HepG2 (cell line): Measurements from ENCODE around the gene AS3MT. TPM values are rescaled to one million over a fixed set of nuclear protein-coding genes. Genes with fewer than 3 reads are reported as not detected.

Experiments used
- ATAC-seq: fragments of 200-7000 bp; cut with Tn5 transposase; 3 replicates; pipeline ENCODE4 v1.9.1; 2020; ENCODE audit warnings: mild to moderate bottlenecking, moderate library complexity
- BruUV-seq: library from RNA; stranded (reverse); fragments of 400-500 nt; replicated peaks from 2 replicates; lab custom pipeline; 2021; lab: Mats Ljungman, UMichigan
- CTCF ChIA-PET: fragments of 300-600 bp; formaldehyde crosslinking; extraction: SDS; loops from one replicate; lab custom pipeline; 2021; ENCODE audit warnings: low total read pairs, inconsistent platforms, low intra/inter-chr PET ratio; lab: Yijun Ruan, JAX
- POLR2A ChIA-PET: fragments of 350-600 bp; sonication (Branson Sonifier 250); formaldehyde crosslinking; loops from one replicate; lab custom pipeline; 2020; ENCODE audit warnings: antibody characterized with exemption, inconsistent platforms; lab: Yijun Ruan, JAX
- DNase-seq: peaks from one replicate; pipeline ENCODE4 v3.0.0-alpha.2; 2015; ENCODE audit warnings: low spot score
- FAIRE-seq: peaks from 3 replicates; lab custom pipeline; 2011; peaks lifted over from hg19 to GRCh38; lab: Jason Lieb, UNC
- H2AFZ ChIP-seq: one replicate; pipeline ENCODE4 v1.6.1; 2011; ENCODE audit warnings: low read length, inconsistent platforms
- H3K27ac ChIP-seq: fragments of 300-600 bp; 3 replicates; pipeline ENCODE4 v1.8.0; 2011; ENCODE audit warnings: mixed run types, mild to moderate bottlenecking, mixed read lengths, low read length, inconsistent platforms; ENCODE audit not compliant: insufficient read depth; ENCODE audit errors: extremely low read length
- H3K27me3 ChIP-seq, 2 experiments: fragments of 200-600 bp in 1 of 2; 2 replicates in 1 of 2; 3 replicates in 1 of 2; pipeline versions ENCODE4 v1.6.0 to v1.8.0; 2011; ENCODE audit warnings: low read length in 2 of 2, mild to moderate bottlenecking in 2 of 2, moderate library complexity in 2 of 2, inconsistent platforms in 1 of 2; ENCODE audit not compliant: insufficient read depth in 2 of 2, control insufficient read depth in 1 of 2
- H3K36me3 ChIP-seq, 2 experiments: fragments of 200-600 bp in 1 of 2; replicated peaks in 1 of 2; 2 replicates in 1 of 2; 3 replicates in 1 of 2; pipeline versions ENCODE4 v1.5.1 to v1.8.0; 2011; ENCODE audit warnings: low read length in 2 of 2, inconsistent platforms in 1 of 2; ENCODE audit not compliant: insufficient read depth in 2 of 2, control insufficient read depth in 1 of 2
- H3K4me1 ChIP-seq: 2 replicates; pipeline ENCODE4 v1.5.1; 2012; ENCODE audit warnings: low read length, inconsistent platforms; ENCODE audit not compliant: insufficient read depth
- H3K4me2 ChIP-seq: 2 replicates; pipeline ENCODE4 v1.6.0; 2011; ENCODE audit warnings: low read depth, low read length, inconsistent platforms
- H3K4me3 ChIP-seq, 3 experiments: fragments of 200-600 bp in 1 of 3; sonication (generic), shearing (Covaris generic) in 1 of 3; replicated peaks in 1 of 3; 2 replicates each; pipeline ENCODE4 v1.5.1; 2011 to 2016; ENCODE audit warnings: low read length in 3 of 3, inconsistent platforms in 2 of 3, low read depth in 2 of 3, mild to moderate bottlenecking in 2 of 3, control low read depth in 1 of 3, mixed read lengths in 1 of 3; ENCODE audit not compliant: insufficient read depth in 1 of 3
- H3K79me2 ChIP-seq: one replicate; pipeline ENCODE4 v1.6.1; 2011; ENCODE audit warnings: low read length, inconsistent platforms; ENCODE audit not compliant: insufficient read depth
- H3K9ac ChIP-seq: 2 replicates; pipeline ENCODE4 v1.6.0; 2011; ENCODE audit warnings: mild to moderate bottlenecking, low read depth, low read length, inconsistent platforms; ENCODE audit not compliant: insufficient read depth
- H3K9me3 ChIP-seq: 2 replicates; pipeline ENCODE4 v1.5.1; 2012; ENCODE audit warnings: mild to moderate bottlenecking, low read length
- H4K20me1 ChIP-seq: 2 replicates; pipeline ENCODE4 v1.6.0; 2011; ENCODE audit warnings: inconsistent platforms, mild to moderate bottlenecking, low read length, moderate library complexity; ENCODE audit not compliant: insufficient read depth
- ARID4A ChIP-seq: sonication (generic); formaldehyde crosslinking; IDR thresholded peaks from 2 replicates; pipeline ENCODE4 v1.5.0; 2020; ENCODE audit warnings: mild to moderate bottlenecking, missing genetic modification reagents, borderline replicate concordance
- FLYWCH1 ChIP-seq: sonication (generic); formaldehyde crosslinking; IDR thresholded peaks from 2 replicates; pipeline ENCODE4 v1.8.1; 2023; ENCODE audit warnings: mild to moderate bottlenecking, missing genetic modification reagents
- GATAD1 ChIP-seq: IDR thresholded peaks from 2 replicates; pipeline ENCODE4 v1.6.1; 2016; ENCODE audit warnings: missing genetic modification reagents, missing compliant biosample characterization
- MYPOP ChIP-seq: sonication (generic); formaldehyde crosslinking; IDR thresholded peaks from 2 replicates; pipeline ENCODE4 v1.8.1; 2023; ENCODE audit warnings: mild to moderate bottlenecking, moderate library complexity, missing genetic modification reagents
- NCOR1 ChIP-seq: fragments of 200-600 bp; sonication (generic); IDR thresholded peaks from 2 replicates; pipeline ENCODE4 v1.7.0; 2017; ENCODE audit warnings: antibody characterized with exemption, low read length, borderline replicate concordance
- NFRKB ChIP-seq: fragments of 450-650 bp; IDR thresholded peaks from 2 replicates; pipeline ENCODE4 v1.6.1; 2017
- PITX1 ChIP-seq: sonication (generic); formaldehyde crosslinking; IDR thresholded peaks from 2 replicates; pipeline ENCODE4 v1.5.1; 2020; ENCODE audit warnings: mild to moderate bottlenecking, missing genetic modification reagents
- SALL2 ChIP-seq: sonication (generic); formaldehyde crosslinking; IDR thresholded peaks from 2 replicates; pipeline ENCODE4 v1.8.1; 2023; ENCODE audit warnings: mild to moderate bottlenecking, missing genetic modification reagents, inconsistent platforms
- ZKSCAN8 ChIP-seq: IDR thresholded peaks from 2 replicates; pipeline ENCODE4 v1.6.1; 2016; ENCODE audit warnings: borderline replicate concordance, missing genetic modification reagents, missing compliant biosample characterization
- ZNF713 ChIP-seq: sonication (generic); formaldehyde crosslinking; IDR thresholded peaks from 2 replicates; pipeline ENCODE4 v1.4.0; 2020; ENCODE audit warnings: mild to moderate bottlenecking, missing genetic modification reagents
- ZNF747 ChIP-seq: sonication (generic); formaldehyde crosslinking; IDR thresholded peaks from 2 replicates; pipeline ENCODE4 v1.8.1; 2023; ENCODE audit warnings: missing genetic modification reagents, mild to moderate bottlenecking, borderline replicate concordance
- ZNF775 ChIP-seq: sonication (generic); formaldehyde crosslinking; IDR thresholded peaks from 2 replicates; pipeline ENCODE4 v1.4.0; 2020; ENCODE audit warnings: missing genetic modification reagents, mild to moderate bottlenecking, moderate library complexity, borderline replicate concordance
- ZNF839 ChIP-seq: sonication (generic); formaldehyde crosslinking; IDR thresholded peaks from 2 replicates; pipeline ENCODE4 v1.4.0; 2020; ENCODE audit warnings: missing genetic modification reagents, mild to moderate bottlenecking, borderline replicate concordance
- WGBS: methylation state at CpG from one replicate; pipeline ENCODE4 v1.1.6; 2017; ENCODE audit warnings: low lambda C conversion rate; 5-methylcytosine and 5-hydroxymethylcytosine counted together
- in situ Hi-C: cut with HindIII; loops from 2 replicates; pipeline ENCODE4 v1.10.0; 2017; ENCODE audit warnings: low pct_unique_long_range_greater_than_20kb; ENCODE audit not compliant: extremely low pct_ligation_motif_present
- intact Hi-C: fragments of 100-400 bp; cut with micrococcal nuclease; formaldehyde crosslinking; loops from one replicate; pipeline ENCODE4 v1.10.0; 2022; ENCODE audit not compliant: unreplicated experiment
- polyA plus RNA-seq, 8 experiments: library from polyadenylated mRNA; depleted of rRNA in 3 of 8; stranded (reverse) in 7 of 8; unstranded in 1 of 8; fragments of >200 nt; fragmentation: Illumina TruSeq in 4 of 8; extraction: Trizol in 4 of 8; gene quantifications; 2 replicates each; pipeline versions ENCODE4 v1.2.1 to v1.2.3, GENCODE V29; 2011 to 2016; ENCODE audit warnings: low read depth in 4 of 8, missing spikeins in 1 of 8, mixed read lengths in 1 of 8; ENCODE audit not compliant: insufficient read depth in 1 of 8
- total RNA-seq, 5 experiments: library from RNA; depleted of rRNA; stranded (reverse); fragments of >200 nt; fragmentation: Illumina TruSeq; extraction: Trizol; gene quantifications; 2 replicates each; pipeline ENCODE4 v1.2.3, GENCODE V29; 2016; ENCODE audit warnings: low read depth in 1 of 5
- TF ChIP-seq, protein P1 (sequence below): IDR thresholded peaks from 2 replicates; pipeline ENCODE4 v1.6.1; 2012; ENCODE audit warnings: low read length, improper control_type of control experiment
- TF ChIP-seq, protein P2 (sequence below): sonication (generic); formaldehyde crosslinking; IDR thresholded peaks from 2 replicates; pipeline ENCODE4 v1.4.0; 2020; ENCODE audit warnings: missing genetic modification reagents

The AS3MT gene
- total and polyA plus RNA-seq, 2 of the 13 experiments (the other 11 are each of a cell fraction or from before 2014, with no cell fraction given), result 8.7 to 17.4 TPM

- TF ChIP-seq MYPOP (CRISPR knock-in tag) (no peak), PITX1 (CRISPR knock-in tag) (no peak), ZNF747 (no peak), SALL2 (CRISPR knock-in tag) (no peak)
- TF ChIP-seq, all 625 proteins: peak for 0
These were observed 76.2 kb downstream of the AS3MT start (continued) for GRCh38 chr10:102945449-102945848.

- in situ Hi-C loops, result no loop called here
- peaks cover 26% of the 10 kb centered on the region for H3K4me1 ChIP-seq
- DNase-seq (no peak), ATAC-seq (no peak), FAIRE-seq (peak; percentile 8)
- H3K9me3 ChIP-seq, result no peaks in the 10 kb centered on the region
- no peaks in the 10 kb centered on the region for H3K27me3 ChIP-seq
- H3K36me3 ChIP-seq, result no peaks in the 10 kb centered on the region
- no peak overlapping the region for H2AFZ ChIP-seq
- no peak overlapping the region for H3K4me3 ChIP-seq
- H3K4me2 ChIP-seq, result no peak overlapping the region
- H3K9ac ChIP-seq, result no peak overlapping the region
- ChIA-PET CTCF (no interaction called here), POLR2A (no interaction called here)
- H3K79me2 ChIP-seq, result peaks cover 12% of the 10 kb centered on the region
- 91% methylated on average over 2 of the region's 2 CpGs for WGBS
- intact Hi-C loops, result no loop called here
- H3K27ac ChIP-seq, result no peak overlapping the region
- no TSS peak for BruUV-seq
- no peaks in the 10 kb centered on the region for H4K20me1 ChIP-seq
- TF ChIP-seq FLYWCH1 (CRISPR knock-in tag), result no peak
- no peak for TF ChIP-seq ARID4A
- no peak for TF ChIP-seq NCOR1
- no peak for TF ChIP-seq ZNF775 (CRISPR knock-in tag)
- TF ChIP-seq, protein P1, sequence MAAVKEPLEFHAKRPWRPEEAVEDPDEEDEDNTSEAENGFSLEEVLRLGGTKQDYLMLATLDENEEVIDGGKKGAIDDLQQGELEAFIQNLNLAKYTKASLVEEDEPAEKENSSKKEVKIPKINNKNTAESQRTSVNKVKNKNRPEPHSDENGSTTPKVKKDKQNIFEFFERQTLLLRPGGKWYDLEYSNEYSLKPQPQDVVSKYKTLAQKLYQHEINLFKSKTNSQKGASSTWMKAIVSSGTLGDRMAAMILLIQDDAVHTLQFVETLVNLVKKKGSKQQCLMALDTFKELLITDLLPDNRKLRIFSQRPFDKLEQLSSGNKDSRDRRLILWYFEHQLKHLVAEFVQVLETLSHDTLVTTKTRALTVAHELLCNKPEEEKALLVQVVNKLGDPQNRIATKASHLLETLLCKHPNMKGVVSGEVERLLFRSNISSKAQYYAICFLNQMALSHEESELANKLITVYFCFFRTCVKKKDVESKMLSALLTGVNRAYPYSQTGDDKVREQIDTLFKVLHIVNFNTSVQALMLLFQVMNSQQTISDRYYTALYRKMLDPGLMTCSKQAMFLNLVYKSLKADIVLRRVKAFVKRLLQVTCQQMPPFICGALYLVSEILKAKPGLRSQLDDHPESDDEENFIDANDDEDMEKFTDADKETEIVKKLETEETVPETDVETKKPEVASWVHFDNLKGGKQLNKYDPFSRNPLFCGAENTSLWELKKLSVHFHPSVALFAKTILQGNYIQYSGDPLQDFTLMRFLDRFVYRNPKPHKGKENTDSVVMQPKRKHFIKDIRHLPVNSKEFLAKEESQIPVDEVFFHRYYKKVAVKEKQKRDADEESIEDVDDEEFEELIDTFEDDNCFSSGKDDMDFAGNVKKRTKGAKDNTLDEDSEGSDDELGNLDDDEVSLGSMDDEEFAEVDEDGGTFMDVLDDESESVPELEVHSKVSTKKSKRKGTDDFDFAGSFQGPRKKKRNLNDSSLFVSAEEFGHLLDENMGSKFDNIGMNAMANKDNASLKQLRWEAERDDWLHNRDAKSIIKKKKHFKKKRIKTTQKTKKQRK, result no peak
- TF ChIP-seq ZKSCAN8 (CRISPR knock-in tag), result no peak
- TF ChIP-seq GATAD1 (CRISPR knock-in tag), result no peak
- TF ChIP-seq ZNF839 (CRISPR knock-in tag), result no peak
- TF ChIP-seq NFRKB, result no peak
- TF ChIP-seq, protein P2, sequence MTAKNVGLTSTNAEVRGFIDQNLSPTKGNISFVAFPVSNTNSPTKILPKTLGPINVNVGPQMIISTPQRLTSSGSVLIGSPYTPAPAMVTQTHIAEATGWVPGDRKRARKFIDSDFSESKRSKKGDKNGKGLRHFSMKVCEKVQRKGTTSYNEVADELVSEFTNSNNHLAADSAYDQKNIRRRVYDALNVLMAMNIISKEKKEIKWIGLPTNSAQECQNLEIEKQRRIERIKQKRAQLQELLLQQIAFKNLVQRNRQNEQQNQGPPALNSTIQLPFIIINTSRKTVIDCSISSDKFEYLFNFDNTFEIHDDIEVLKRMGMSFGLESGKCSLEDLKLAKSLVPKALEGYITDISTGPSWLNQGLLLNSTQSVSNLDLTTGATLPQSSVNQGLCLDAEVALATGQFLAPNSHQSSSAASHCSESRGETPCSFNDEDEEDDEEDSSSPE (CRISPR knock-in tag), result no peak
- no peak for TF ChIP-seq ZNF713 (CRISPR knock-in tag)
These were observed 76.7 kb downstream of the AS3MT start for GRCh38 chr10:102945962-102946361.
